NCI-H345 treated with DMSO at 0.1 percent for 48 hours (cell line): ENCODE data around the gene KLC3.

Source experiments
- DNase-seq: peaks from one replicate; lab custom pipeline; 2025; ENCODE audit not compliant: unreplicated experiment; lab: John Stamatoyannopoulos, UW

Gene KLC3

DNA sequence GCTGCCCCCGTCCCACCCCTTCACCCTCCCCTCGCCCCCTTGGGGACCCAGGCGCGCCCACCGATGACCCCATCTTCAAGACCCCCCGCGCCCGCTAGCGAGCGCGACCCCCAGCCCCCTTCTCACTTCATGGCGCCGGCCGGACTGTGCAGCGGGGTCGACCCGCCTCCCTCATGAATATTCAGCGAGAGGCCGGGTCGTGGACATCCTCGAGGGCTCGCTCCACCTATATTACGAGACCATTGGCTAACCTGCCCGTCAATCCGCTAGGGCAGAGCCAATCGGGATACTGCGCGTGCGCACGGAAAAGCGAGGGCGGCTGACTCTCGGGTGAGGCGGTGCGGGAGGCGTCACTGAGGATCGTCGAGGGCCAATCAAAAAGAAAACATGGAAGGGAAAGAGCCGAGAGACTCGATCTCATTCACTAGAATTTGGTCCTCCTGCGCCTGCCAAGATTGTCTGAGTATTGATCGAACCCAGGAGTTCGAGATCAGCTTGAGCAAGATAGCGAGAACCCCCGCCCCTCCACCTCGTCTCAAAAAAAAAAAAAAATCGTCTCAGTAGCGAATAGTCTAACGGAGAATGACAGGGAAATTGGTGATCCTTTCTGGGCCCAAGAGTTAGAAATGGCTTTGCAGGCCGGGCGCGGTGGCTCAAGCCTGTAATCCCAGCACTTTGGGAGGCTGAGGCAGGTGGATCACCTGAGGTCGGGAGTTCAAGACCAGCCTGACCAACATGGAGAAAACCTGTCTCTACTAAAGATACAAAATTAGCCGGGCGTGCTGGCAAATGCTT, 30.1 kb downstream of the KLC3 start, which contains the start of gene ERCC2:
Gene ERCC2, minus strand, starts transcription at position 164 of the 795 bp plus-strand sequence. Its CDS starts 33 bp downstream, at position 131.
- peak; percentile 88 for DNase-seq

DNA sequence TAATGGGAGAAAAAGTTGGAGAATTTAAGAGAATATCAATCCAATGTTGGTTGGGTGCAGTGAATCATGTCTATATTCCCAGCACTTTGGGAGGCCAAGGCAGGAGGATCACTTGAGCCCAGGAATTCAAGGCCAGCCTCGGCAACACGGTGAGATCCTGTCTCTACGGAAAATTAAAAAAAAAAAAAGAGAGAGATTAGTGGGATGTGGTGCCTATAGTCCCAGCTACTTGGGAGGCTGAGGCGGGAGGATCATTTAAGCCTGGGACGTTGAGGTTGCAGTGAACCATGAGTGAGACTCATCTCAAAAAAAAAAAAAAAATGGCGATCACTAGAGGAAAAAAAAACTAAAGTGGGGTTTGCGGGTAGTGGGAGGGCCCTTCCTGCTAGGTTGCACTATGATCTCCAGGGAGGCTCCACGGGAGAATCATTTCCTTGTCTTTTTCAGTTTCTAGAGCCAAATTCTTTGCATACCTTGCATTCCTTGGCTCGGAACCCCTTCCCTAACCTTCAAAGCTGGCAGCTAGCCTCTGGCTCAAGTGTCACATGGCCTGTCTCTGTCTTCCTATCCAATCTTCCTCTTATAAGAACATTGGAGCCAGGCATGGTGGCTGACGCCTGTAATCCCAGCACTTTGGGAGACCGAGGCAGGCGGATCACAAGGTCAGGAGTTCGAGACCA, 35.6 kb downstream of the KLC3 start:
- no peak for DNase-seq

DNA sequence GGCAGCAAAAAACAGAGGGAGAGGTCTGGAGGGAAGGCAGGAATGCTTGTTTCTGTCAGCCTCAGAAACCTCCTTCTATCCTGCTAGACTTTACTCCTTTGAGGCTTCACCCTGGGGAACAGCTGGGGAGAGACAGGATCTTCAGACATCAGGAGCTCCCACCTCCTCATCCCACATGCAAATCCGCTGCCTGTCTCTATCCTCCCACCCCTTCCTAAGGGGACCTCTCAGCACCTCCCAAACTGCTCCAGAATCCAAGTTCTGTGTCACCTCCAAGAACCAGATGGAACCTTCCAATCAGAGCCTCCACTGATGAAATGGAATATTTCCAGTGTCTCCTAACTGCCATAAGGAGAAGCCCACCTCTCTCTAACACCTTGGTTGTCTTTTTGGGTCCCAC, 39.6 kb downstream of the KLC3 start:
- no peak for DNase-seq

DNA sequence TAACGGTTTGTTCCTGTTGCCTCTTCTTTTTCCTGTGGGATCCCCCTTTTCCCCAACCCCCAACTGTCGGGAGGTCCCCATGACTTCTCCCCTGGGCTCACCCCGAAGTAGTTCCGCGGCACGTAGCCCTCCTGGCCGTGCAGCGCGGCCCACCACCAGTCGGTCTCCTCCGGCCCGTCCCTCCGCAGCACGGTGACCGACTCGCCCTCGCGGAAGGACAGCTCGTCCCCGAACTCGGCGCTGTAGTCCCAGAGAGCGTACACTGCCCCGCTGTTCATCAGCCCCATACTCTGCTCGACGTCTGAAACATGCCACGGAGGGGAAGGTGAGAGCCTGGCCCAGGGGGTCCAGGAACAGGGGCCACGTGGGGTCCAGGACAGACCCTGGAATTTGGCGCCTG, 41.9 kb downstream of the KLC3 start:
- DNase-seq, result no peak

DNA sequence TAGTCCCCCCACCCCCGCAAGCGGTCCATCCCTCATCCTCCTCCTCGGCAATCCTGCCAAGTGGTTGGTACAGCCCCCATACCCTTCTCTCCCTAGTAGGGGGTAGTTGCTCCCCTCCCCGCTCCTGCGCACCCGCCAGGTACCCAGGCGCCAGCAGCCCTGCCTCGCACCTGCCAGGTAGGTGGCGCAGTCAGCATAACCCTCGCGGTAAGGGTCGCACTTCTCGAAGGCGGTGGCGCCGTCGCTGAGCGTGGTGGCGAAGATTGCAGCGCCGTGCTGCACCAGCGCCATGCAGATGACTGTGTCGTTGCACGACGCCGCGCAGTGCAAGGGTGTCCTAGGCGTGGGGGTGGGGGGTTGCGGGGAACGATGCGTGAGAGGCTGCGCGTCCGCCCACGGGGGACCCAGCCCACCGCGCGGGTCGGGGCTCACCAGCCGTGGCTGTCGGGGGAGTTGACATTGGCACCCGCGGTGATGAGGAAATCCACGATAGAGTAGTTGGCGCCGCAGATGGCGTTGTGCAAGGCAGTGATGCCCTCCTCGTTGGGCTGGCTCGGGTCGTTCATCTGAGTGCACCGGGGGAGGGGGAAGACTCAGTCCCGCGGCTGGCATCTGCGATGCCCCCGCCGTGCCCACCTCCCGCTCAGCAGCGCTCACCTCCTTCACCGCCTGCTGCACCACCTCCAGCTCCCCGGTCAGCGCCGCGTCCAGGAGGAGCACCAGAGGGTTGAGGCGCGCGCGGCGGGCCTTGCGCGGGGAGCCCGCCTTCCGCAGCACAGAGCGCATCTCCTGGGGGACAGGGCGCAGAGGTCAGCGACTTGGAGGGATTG, 45.1 kb downstream of the KLC3 start:
- no peak for DNase-seq

DNA sequence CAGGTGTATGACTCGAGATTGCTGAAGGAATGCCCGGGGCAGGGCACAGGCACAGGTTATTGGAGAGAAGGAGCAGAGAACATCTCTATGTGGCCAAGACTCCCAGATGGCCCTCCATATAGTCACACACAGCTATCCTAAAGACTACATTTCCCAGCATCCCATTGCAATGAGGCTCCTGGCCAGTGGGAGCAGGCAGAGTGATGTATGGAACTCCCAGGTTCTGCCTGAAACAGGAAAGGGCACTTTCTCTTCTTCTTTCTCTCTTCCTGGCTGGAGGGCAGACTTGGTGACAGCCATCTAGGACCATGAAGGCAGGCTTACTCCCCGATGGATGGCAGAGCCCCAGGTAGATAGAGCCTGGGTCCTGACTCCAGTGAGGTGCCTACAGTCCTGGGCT, 50.8 kb downstream of the KLC3 start:
- DNase-seq, result no peak

DNA sequence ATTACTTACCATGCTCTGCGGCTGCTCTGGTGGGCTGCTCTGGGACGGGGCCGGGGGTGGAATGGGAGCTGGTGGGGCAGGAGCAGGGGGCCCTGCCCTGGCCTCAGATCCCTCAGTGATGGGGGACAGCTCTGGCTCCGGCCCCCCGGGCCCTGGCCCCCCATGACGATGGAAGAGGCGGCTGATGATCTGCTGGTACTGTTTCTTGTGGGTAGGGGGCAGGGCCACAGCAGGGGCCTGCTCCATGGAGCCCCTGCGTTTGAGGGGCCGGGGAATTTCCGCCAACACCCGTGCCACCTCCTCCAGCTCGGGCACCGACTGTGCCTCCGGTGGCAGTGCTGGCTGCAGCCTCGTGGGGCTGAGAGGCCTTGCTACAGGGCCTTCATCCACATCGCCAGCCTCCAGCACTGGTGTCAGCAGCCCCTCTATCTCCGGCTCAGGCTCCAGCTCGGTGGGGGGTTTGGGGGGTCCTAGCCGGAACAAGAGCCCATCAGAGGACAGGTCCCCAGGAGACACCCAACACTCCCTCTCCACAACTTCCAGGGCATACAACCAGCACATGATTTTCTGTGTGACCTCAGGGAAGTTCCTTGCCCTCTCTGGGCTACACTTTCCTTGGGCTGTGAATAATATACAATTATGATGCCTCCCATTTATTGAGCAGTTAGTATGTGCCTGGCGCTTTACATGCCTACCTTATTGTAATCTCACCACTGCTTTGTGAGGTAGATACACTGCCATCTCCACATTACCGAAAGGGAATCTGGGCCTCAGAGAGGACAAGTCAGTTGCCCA, 51.5 kb downstream of the KLC3 start:
- no peak for DNase-seq

DNA sequence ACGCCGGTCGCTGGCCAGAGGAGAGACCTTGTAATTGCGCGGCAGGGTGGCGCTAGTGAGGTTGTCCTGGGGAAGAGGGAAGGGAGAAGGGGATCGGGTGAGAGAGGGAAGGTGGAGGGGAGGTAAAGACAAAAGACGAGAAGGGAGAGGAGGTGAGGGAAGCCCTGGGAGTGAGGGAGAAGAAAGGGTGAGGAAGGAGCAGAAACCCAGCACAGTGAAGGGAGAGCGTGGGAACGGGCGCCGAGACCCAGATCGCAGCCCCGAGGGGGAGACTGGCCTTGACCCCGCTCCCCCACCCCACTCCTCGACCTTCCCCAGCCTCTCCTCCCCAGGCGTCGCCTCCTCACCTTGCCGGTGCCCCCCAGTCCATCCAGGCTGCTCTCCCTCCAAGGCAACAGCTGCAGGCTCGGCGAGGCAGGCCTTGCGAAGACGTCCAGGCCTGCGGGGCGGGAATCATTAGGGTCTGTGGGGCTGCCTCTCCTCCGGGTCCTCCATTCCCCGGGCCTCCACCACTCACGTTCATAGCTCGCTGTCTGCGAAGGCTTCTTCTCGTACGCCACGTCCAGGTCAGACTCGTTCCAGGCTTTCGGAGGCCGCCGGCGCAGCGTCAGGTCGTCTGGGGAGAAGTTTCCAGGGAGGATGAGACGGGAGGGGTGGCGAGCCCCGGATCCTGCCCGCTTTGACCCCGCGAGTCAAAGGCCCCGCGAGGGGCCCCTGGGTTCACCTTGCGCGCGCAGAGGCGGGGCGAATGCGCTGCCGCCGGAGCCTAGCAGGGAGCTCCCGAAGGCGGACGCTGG, 55.5 kb downstream of the KLC3 start:
- DNase-seq, result no peak

DNA sequence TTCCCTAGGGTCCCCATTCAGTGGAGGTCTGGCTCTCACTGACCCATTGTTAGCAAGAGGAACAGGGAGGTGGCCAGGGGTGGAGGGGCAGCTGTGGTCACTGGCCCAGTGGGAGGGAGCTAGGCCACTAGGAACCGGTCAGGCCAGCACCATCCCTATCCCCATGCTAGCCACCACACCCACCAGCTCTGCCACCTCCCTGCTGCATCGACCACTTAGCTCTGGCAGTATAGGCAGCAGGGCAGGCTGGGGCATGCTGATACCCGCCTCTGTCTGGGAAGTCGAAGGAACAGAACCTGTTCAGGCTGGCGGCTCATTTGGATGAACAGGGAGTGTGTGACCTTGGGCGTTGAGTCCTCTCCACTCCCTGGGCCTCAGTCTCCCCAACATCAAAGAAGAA, 59.6 kb downstream of the KLC3 start:
- peak; percentile 1 for DNase-seq
